Measurements from ENCODE around the gene PLEKHA3. TPM values are rescaled to one million over a fixed set of nuclear protein-coding genes. Genes with fewer than 3 reads are reported as not detected.

PLEKHA3 gene
- polyA plus RNA-seq, 12 donors = 11.2 to 23.9 (median 16.3) TPM; not detected in 1

DNA sequence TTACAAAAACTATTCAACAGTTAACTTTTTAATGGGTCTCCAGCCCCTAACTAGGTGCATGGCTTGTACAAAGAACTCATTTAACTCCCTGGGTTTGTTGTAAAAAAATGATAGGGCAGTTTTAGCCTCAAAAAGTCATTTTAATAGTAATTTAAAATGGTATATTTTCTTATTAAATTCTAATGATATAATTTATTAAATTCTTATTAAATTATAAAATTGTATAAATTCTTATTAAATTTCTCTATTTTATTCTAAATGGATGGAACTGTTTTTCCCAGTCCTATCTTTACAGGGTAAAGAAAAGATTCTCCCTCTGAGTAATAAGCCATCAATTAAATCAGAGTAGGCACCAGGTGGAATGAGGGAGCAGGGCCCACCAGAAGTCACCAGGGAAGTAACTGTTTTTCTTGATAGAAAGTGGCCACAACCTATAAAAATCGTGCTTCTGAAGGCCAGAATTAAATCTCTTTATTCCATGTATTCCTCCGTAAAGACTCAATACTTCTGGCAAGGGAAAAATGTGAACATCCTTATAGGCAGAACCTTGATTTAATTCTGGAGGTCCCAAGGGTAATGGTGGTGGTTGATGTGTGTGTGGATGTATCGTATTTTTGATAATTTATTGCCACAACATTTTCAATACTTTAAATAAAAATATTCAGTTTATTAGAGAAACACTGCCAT, 2.7 kb upstream of the PLEKHA3 start:
- peak; percentile 41 for DNase-seq

DNA sequence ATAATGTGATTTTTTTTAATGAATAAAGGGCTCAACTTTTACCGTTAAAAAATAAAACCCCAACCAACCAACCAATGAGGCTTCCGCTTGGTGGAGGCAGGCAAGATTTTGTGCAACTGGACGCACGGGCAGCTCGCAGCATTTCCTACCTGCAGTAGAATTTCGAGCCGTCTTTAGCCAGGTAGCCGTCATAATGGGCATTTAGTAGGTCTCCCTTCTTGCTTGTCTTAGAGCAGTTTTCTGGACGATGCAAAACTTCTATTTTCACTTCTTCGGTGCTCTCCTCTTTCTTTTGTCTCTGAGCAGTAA, 2.2 kb upstream of the PLEKHA3 start:
- DNase-seq = no peak

DNA sequence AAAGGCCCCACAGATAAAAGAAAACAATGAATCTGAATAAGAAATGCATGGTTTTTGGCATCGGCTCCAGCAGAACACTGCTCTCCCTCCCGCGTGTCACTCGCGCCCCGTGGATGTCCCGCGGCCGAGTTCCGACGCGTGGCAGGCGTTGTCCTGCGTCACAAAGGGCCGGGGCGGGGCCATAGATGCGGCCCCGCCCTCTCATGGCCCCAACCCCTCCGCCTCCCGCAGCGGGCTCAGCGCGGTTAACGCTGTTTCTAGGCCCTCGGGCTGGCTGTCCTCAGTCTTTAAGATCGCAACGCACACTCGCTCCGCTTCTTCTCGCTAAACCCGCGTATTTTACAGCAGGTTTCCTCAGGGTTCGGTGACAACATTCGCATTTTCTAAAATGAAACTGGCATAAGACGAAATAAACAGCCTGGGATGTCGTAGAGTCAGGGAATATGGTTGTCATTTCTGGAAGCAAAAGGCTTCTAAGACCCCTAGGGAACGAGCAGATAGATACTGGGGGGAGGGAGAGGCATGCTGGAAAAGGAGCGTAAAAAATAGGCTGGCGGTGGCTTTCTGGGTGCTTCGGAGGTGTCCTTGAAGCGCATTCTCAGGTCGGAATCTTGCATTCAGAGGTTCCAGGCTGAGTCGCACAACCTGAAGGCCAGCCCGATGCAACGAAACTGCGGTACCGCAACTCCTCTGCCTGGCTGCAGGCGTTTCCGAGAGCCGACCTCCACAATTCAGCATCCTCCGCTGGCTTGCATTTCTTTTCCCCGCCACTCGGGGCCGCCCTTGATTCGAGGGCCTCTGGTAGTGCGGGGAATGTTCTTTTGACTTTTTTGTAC, 1.6 kb upstream of the PLEKHA3 start, which contains the start of gene FKBP7:
TSS of gene FKBP7 (minus strand) at position 162 of the 836 bp plus-strand sequence. CDS start at position 61, 101 bp downstream.
- peak; percentile 95 for DNase-seq

DNA sequence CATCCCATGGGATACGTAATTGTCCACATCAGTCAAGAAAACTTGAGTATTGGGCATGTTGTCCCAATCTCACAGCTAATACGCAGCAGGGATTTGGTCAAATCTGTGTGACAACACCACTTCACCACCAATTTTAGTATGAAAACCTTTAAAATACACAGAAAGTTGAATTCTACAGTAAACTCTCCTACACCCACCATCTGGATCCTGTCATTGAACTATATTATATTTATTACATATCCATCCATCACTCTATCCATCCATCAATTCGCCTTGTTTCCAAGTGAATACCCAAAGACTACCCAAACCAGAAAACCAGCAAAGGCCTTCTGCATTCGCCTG, 1.0 kb upstream of the PLEKHA3 start:
- peak; percentile 14 for DNase-seq

DNA sequence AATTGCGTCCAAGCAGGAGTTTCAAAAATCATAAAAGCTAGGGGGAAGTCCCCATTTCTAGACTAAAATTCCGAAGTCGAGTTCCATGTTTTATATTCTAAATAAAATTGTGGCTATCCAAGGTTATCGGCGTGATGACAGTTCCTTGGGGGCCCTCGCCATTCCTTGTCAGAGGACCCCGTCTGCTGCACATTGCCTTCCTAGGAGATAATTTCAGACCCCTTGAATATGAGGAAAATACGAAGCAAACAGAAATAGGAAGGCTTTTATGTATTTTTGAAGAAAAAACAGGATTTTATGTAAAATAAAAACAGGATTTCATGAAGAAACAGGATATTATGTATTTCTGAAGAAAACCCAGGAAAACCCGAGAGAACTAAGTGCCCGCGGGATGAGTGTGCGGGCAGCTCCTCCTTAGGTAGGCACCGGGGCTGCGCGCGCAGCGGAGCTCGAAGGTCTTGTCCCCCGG, 465 bp upstream of the PLEKHA3 start:
- no peak for DNase-seq

DNA sequence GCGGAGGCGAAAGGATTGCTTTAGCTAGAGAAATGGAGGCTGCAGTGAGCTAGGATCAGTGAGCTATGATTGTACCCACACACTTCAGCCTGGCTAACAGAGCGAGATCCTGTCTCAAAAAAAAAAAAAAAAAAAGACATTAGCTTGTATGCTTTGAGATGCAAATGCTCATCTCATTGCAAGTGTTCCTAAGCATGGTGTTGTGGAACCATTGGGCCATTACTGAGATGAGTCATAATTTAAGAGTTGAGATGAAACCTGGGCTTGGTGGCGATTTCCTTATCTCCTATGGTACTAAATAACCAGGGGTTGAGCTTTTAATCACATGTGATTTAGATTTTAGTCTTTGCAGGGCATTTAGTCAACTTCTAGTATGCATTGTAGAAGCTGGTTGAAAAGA, 2.2 kb downstream of the PLEKHA3 start:
- DNase-seq = no peak

DNA sequence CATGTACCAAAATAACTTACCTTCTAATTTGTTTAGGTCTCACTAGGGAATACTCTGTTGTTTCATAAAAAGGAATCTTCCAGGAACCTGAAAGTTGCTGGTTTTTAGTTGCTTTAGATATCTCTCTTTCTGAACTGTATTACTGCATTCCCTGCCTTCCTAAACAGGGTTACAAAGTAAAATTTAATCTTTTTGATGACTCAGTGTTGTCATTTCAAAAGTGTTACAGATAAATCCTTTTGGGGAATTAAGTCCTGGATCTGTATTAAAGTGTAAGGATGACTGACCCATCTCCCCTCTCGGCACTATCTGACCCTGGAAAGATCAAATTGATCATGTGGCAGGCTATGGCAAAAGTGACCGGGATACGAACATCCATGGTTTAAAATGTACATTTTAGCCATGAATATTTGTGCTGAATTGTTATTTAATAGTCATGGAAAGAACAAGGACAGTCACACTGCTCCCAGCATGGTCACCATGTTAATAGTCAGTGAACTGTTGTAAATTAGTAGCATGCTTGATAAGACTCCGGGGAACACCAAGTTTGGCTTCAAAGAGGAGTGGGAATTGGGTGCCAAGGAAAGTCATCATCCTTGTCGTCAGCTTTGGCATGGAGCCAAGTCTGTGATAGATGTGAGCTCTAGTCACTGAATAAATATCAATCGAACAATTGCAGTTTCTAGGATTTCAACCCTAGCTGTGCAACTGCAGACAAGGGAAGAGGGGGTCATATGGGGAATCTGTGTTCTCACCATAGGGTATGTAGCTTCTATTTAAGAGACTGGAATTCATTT, 4.2 kb downstream of the PLEKHA3 start:
- peak; percentile 16 for DNase-seq

DNA sequence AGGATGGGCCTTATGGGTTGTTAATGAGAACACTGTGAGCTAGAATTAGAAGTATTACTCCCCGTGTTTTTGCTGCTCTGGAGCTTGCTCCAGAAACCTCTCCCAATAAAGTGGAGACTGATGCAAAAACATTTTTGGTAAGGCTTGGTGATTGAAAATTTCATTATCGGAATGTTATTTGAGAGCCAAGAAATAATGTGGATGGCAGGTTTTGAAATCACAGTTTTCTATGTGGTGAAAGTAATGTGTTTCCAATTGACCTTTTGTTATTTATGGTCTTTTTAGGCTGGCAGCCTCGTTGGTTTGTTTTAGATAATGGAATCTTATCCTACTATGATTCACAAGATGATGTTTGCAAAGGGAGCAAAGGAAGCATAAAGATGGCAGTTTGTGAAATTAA, 5.1 kb downstream of the PLEKHA3 start:
- no peak for DNase-seq

DNA sequence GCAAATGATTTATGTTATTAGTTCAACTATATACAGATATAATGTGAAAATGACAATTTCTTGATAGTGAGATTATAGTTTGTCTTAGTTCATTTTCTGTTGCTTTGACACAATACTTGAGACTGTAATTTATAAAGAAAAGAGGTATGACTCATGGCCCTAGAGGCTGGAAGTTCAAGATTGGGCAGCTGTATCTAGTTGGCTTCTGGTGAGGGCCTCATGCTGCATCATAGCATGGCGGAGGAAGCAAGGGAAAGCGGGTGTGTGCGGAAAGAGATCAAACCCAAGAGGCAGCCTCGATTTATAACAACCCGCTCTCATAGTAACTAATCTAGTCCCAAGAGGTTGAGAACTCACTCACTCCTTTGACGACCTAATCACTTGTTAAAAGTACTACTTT, 11.4 kb downstream of the PLEKHA3 start:
- no peak for DNase-seq

DNA sequence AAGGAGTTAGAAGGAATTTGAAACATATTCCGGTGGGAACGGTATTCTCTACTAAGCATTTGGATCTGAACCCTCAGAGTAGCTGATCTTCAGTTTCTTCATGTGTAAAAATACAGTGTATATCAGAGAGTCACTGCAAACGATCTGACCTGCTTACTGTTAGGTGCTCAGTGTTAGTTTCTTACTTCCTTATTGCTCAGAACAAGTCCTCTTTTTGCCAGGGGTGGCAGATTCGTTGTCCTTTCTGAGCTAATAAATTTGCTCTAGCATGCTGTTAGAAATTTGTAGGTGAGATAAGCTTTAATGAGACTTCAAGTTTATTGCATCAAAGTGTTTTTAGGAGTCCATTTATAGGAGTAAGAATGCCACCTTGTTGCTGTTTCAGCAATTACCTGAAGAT, 15.8 kb downstream of the PLEKHA3 start:
- DNase-seq = no peak

DNA sequence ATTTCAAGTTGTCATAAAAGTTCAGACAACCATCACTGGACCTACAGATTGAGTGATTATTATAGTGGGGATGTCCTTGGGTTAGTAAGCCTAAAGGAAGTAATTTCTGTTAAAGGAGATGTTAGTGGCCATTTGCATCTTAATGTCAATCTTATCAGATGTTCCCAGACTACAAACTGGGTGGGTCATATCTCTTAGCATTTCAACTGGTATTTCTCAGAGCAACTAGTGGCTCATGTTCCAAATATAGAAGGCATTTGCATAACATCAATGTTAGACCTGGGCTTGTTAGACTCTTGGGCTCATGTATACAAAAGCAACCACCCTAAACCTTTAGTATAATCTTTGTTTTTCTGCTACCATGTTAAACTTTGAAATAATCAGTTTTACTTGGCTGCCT, 17.9 kb downstream of the PLEKHA3 start:
- no peak for DNase-seq

DNA sequence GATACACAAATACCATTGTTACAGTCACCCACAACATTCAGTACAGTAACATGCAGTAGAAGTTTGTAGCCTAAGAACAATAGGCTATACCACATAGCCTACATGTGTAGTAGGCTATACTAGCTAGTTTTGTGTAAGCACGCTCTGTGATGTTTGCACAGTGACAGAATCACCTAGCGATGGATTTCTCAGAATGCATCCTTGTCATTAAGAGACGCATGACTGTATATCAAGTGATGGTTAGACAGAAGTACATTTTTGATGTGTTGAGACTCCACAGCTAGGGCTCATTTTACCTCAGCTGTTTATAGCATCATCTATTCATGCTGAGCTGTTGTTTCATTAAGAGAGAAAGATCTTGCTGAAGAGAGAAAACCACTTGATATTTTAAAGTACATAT, 19.4 kb downstream of the PLEKHA3 start:
- DNase-seq = no peak

DNA sequence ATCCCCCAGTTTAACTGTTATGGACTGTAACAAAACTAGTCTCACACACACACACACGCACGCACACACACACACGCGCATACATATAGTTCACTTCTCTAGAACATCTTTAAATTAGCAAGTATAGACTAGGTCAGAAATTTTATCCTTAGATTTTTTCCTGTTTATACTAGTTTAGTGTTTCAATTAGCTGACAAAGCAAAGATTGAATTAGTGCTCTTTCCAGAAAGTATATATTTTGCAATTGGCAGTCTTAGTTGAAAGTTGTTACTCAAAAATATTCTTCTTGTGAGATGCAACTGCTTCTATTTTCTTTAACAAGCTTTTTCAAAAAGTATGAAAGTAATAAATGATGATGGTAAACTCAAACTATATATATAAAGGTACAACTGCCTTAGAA, 22.5 kb downstream of the PLEKHA3 start:
- no peak for DNase-seq

DNA sequence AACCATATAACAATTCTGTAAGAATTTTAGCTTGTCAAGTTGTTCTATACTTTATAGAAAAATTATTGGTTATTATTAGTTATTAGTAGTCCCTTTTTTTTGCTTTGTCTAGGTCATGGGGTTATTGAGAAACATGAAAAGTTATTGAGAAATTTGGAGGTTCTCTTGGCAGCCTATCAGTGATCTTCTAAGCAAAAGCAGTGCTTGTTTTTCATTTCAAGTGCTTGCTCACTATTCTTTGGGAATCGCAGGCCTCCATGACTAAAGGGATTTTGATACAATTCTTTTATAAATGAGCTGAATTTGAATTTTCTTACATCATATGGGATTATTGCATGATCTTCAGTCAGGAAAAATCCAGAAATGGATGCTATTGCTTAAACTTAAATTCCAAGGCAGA, 25.8 kb downstream of the PLEKHA3 start:
- no peak for DNase-seq

DNA sequence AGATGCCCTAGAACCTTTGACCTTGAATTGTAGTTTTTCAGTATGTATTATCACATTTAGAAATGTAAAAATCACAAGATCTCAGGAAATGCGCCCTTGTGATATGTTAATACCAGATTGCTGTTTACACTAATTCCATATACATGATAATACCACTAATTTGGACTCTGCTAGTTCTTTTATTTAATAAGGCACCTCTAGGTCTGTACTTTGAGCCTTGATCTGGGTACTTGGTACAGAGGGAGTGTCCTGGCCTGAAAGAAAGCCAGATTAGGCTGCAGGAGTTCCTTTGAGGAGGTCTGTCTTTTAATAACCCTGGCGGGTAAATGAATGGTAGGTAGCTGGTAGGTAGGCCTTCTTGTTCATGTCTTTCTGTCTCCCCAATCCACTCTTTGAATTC, 26.3 kb downstream of the PLEKHA3 start:
- no peak for DNase-seq

DNA sequence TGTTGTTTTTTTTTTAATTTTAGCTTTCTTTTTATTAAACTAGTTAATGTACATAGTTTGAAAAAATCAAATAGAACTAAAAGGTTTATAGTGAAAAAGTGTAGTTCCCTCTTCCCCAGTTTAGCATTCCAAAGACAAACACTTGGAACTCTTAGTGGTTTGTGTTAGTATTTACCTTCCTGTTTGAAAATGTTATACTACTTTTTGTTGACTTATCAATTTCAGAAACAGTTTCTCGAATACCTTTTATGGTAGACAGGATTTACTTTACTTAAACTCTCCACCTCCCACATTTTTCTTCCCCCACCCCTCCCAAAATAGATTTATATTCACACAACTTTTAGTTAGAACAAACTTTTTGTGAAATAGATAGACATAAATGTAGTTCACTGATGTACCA, 26.7 kb downstream of the PLEKHA3 start:
- no peak for DNase-seq

DNA sequence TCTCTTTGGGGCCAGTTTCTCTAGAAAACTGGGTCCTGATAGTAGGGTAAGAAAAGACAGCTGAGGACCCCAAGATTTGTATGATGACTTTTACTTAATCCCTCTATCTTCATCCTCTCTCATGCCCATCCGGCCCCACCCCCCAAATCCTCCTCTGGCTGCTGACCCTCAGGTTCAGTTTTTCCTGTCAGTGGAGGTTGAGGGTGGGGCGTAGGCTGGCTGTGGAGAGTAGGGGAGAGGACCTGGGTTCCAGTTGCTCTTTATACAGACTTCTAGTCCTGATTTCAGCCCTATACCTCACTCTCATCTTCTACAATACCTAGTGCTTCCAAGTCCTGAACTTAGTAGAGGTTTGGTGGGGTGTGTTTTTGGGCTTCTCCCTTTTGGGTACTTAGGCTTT, 28.4 kb downstream of the PLEKHA3 start:
- no peak for DNase-seq

DNA sequence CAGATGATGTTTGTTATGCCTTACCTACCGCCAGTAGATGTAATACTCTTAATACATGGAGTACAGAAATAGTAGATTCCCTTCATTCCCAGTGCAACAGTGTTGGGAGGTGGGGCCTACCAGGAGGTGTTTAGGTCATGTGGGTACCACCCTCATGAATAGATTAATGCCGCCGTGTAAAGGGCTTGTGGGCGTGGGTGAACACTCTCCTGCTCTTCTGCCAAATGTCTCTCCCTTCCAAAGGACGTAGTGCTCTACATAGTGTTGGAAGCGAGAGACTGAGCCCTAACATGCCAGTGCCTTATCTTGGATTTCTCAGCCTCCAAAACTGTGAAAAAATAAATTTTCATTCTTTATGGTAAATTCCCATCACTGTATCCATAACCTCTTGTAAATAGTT, 30.1 kb downstream of the PLEKHA3 start:
- no peak for DNase-seq

DNA sequence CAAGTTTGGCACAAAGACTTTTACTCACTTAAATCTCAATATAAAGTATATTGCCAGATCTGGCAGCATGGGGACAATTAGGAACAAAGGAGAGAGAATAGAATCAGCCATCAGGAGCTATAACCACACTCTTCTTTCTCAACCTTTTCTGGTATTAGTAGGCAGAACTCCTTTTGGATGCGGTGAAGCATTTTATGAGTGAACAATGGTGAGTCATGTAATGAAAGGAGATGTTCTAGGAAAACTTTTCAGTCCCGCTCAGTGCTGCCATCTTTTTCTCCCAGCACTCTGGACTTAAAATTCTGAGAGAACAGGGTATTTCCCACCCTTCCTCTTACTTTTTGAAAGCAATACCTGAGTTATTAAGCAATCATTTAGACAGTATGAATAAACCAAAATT, 32.2 kb downstream of the PLEKHA3 start:
- no peak for DNase-seq

DNA sequence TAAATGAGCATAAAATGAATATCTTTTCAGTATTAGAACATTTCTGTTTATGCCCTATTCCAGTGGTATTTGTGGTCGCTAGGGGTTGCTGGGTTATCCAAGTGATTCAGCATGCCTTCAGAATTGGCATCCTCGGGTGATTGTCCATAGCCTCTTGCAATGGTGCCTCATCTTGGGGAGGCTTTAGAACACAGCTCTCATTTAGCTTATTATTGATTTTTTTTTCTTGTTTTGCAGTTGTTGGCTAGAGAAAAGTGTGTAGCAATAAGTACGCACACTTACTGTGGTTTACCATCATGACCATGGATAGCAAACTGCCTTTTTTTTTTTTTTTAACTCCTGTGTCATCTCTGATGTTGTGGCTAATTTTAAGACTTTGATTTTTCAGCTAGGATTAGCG, 33.6 kb downstream of the PLEKHA3 start:
- DNase-seq = no peak

DNA sequence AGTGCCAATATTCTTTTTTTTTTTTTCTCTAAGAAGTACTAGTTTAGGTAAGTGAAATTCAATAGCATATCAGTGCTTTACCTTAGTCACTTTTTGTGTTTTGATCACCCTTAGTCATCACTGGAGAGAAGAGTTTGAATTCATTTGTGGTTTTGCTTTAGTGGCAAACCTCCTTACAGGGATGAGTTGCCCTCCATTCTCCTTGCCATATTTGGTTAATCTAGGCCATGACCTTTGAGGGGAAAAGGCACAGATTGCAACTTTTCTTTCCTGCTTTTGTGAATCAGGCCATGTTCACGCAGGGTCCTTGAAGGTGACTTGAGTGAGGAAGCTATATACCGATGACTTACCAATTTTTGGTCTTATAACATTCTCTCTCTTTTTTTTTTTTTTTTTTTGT, 34.4 kb downstream of the PLEKHA3 start:
- no peak for DNase-seq

DNA sequence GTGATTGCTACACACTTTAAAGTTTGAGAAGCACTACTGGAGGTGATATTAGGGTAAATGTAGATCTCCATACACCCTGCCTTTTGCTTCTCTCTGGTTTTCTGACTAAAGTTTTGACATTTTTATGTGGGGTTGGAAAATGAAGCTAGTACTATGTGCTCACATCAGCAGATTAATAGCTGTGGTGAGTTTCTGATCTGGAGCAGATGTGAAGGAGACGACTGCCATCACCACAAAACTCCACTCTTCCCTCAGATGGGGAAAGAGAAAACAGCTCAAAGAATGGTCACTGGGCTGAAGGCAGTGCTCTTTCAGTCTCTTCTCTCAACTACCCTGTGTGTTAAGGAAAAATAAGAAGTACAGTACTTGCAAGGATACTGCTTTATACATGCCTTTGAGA, 37.2 kb downstream of the PLEKHA3 start:
- no peak for DNase-seq
